ENCODE data around the gene ROBO1.

DNA sequence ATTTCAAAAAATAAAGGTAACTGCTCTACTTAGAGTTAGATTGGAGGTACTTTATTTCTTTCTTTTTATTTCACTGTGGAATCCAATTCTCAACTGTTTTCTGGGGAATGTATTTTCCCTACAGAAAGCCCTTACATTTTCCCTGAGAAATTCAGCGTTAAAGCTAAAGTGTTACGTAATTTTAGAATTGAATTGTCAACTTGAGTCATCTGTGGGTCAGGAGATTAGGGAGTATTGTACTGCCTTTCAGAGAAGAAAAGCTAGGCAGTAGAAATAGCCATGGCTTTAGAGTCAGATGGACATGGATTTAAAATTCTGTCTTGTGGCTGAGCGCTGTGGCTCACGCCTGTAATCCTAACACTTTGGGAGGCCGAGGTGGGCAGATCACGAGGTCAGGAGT, 728.6 kb downstream of the ROBO1 start:
- TF ChIP-seq CTCF (IDR thresholded peaks at IDR 0.05): no peak
- TF ChIP-seq EZH2 (IDR thresholded peaks at IDR 0.05): no peak
